HCT116 (cell line): ENCODE measurements around the gene GPI. TPM values are rescaled to one million over a fixed set of nuclear protein-coding genes. Genes with fewer than 3 reads are reported as not detected.

Experiments used
- ATAC-seq: fragments of 200-7000 bp; cut with Tn5 transposase; 2 replicates; pipeline ENCODE4 v1.9.1; 2020; ENCODE audit warnings: mild to moderate bottlenecking, moderate library complexity
- BruUV-seq: library from RNA; stranded (reverse); fragments of 400-500 nt; replicated peaks from 2 replicates; lab custom pipeline; 2021; lab: Mats Ljungman, UMichigan
- CTCF ChIA-PET: fragments of 300-600 bp; sonication (Branson Sonifier 250); formaldehyde crosslinking; loops from one replicate; lab custom pipeline; 2021; ENCODE audit warnings: antibody characterized with exemption; lab: Charles Lee
- POLR2A ChIA-PET: fragments of 300-600, 350-600 bp; sonication (Branson Sonifier 250); formaldehyde crosslinking; loops from one replicate; lab custom pipeline; 2021; ENCODE audit warnings: antibody characterized with exemption; lab: Charles Lee
- RAD21 ChIA-PET, 2 experiments: fragments of 300-600 bp; sonication (Branson Sonifier 250); formaldehyde crosslinking; loops; one replicate each; lab custom pipeline; 2023; ENCODE audit warnings: low total read pairs in 2 of 2; ENCODE audit not compliant: uncharacterized antibody in 2 of 2, unreplicated experiment in 2 of 2, low non-redundant PET in 1 of 2; lab: Charles Lee
- DNase-seq: peaks from one replicate; pipeline ENCODE4 v3.0.0-alpha.2; 2010; ENCODE audit warnings: low read depth, low spot score
- H2AFZ ChIP-seq: fragments of 200-600 bp; shearing (Covaris generic), sonication (generic); 2 replicates; pipeline ENCODE4 v1.6.1; 2017; ENCODE audit warnings: low read depth, mixed run types, mixed read lengths, antibody characterized with exemption, low read length; ENCODE audit not compliant: poor library complexity, severe bottlenecking
- H3K27ac ChIP-seq: 2 replicates; pipeline ENCODE4 v1.5.1; 2012; ENCODE audit warnings: low read depth, low read length
- H3K27me3 ChIP-seq: fragments of 200-600 bp; sonication (generic); 2 replicates; pipeline ENCODE4 v1.6.1; 2016; ENCODE audit warnings: mixed run types, low read length, mixed read lengths; ENCODE audit not compliant: insufficient read depth
- H3K36me3 ChIP-seq, 2 experiments: fragments of 200-500 bp in 1 of 2; fragments of 200-600 bp in 1 of 2; sonication (Bioruptor generic) in 1 of 2; sonication (generic) in 1 of 2; 2 replicates each; pipeline versions ENCODE4 v1.5.1 to v1.6.1; 2014 to 2016; ENCODE audit warnings: low read length in 2 of 2, inconsistent platforms in 1 of 2, mixed read lengths in 1 of 2, mixed run types in 1 of 2; ENCODE audit not compliant: insufficient read depth in 2 of 2, control insufficient read depth in 1 of 2
- H3K4me1 ChIP-seq, 2 experiments: fragments of 200-600 bp in 1 of 2; sonication (generic) in 1 of 2; 2 replicates each; pipeline versions ENCODE4 v1.5.1 to v1.6.1; 2012 to 2017; ENCODE audit warnings: low read length in 2 of 2, inconsistent platforms in 1 of 2, mild to moderate bottlenecking in 1 of 2, mixed read lengths in 1 of 2, mixed run types in 1 of 2, moderate library complexity in 1 of 2; ENCODE audit not compliant: insufficient read depth in 2 of 2, control insufficient read depth in 1 of 2
- H3K4me2 ChIP-seq: fragments of 200-600 bp; sonication (generic); 2 replicates; pipeline ENCODE4 v1.6.1; 2017; ENCODE audit warnings: mixed run types, low read length, mixed read lengths
- H3K4me3 ChIP-seq, 2 experiments: fragments of 200-600 bp in 1 of 2; sonication (generic) in 1 of 2; replicated peaks in 1 of 2; 2 replicates each; pipeline ENCODE4 v1.5.1; 2011 to 2016; ENCODE audit warnings: low read length in 2 of 2, control low read depth in 1 of 2, low read depth in 1 of 2, mild to moderate bottlenecking in 1 of 2, mixed read lengths in 1 of 2, mixed run types in 1 of 2
- H3K79me2 ChIP-seq: fragments of 200-600 bp; sonication (generic); 2 replicates; pipeline ENCODE4 v1.6.1; 2017; ENCODE audit warnings: mild to moderate bottlenecking, mixed run types, low read length, moderate library complexity, mixed read lengths; ENCODE audit not compliant: insufficient read depth
- H3K9ac ChIP-seq: fragments of 200-600 bp; sonication (generic); 2 replicates; pipeline ENCODE4 v1.6.1; 2016; ENCODE audit warnings: low read length, mixed read lengths
- H3K9me2 ChIP-seq: fragments of 200-600 bp; sonication (generic), shearing (Covaris generic); 2 replicates; pipeline ENCODE4 v1.6.1; 2017; ENCODE audit warnings: mixed run types, mild to moderate bottlenecking, moderate library complexity; ENCODE audit not compliant: insufficient read depth
- H3K9me3 ChIP-seq, 2 experiments: fragments of 200-500 bp in 1 of 2; fragments of 200-600 bp in 1 of 2; sonication (Bioruptor generic) in 1 of 2; sonication (generic) in 1 of 2; 2 replicates each; pipeline ENCODE4 v1.6.1; 2014 to 2017; ENCODE audit warnings: low read length in 2 of 2, mixed read lengths in 2 of 2, inconsistent platforms in 1 of 2, low read depth in 1 of 2, mild to moderate bottlenecking in 1 of 2, mixed run types in 1 of 2, moderate library complexity in 1 of 2; ENCODE audit not compliant: control insufficient read depth in 1 of 2, insufficient read depth in 1 of 2
- H4K20me1 ChIP-seq: fragments of 200-600 bp; sonication (generic), shearing (Covaris generic); 2 replicates; pipeline ENCODE4 v1.6.1; 2017; ENCODE audit warnings: mixed run types, mild to moderate bottlenecking, moderate library complexity; ENCODE audit not compliant: insufficient read depth
- CBX3 ChIP-seq: IDR thresholded peaks from 2 replicates; pipeline ENCODE4 v1.6.1; 2012; ENCODE audit warnings: low read depth
- CEBPB ChIP-seq: IDR thresholded peaks from 2 replicates; pipeline ENCODE4 v1.6.1; 2012; ENCODE audit warnings: low read depth
- ELF1 ChIP-seq: IDR thresholded peaks from 2 replicates; pipeline ENCODE4 v1.6.1; 2012; ENCODE audit warnings: low read depth, borderline replicate concordance
- EZH2 ChIP-seq: fragments of 200-600 bp; sonication (generic); IDR thresholded peaks from 2 replicates; pipeline ENCODE4 v1.6.1; 2017; ENCODE audit warnings: antibody characterized with exemption, mixed run types
- EZH2phosphoT487 ChIP-seq: fragments of 200-600 bp; IDR thresholded peaks from 2 replicates; pipeline ENCODE4 v1.6.1; 2018; ENCODE audit warnings: antibody characterized with exemption, borderline replicate concordance
- MAX ChIP-seq: IDR thresholded peaks from 2 replicates; pipeline ENCODE4 v1.6.1; 2012
- POLR2AphosphoS5 ChIP-seq: IDR thresholded peaks from 2 replicates; pipeline ENCODE4 v1.6.1; 2011; ENCODE audit warnings: mild to moderate bottlenecking, low read depth, low read length, moderate library complexity
- RAD21 ChIP-seq: IDR thresholded peaks from 2 replicates; pipeline ENCODE4 v1.6.1; 2012; ENCODE audit warnings: low read depth, mild to moderate bottlenecking
- SIN3A ChIP-seq: IDR thresholded peaks from 2 replicates; pipeline ENCODE4 v1.6.1; 2012; ENCODE audit warnings: low read depth
- YY1 ChIP-seq: IDR thresholded peaks from 2 replicates; pipeline ENCODE4 v1.6.1; 2011; ENCODE audit warnings: low read length, low read depth, moderate library complexity, mild to moderate bottlenecking; ENCODE audit not compliant: insufficient replicate concordance; ENCODE audit errors: extremely low read depth
- ZFX ChIP-seq: fragments of 450-650 bp; IDR thresholded peaks from 2 replicates; pipeline ENCODE4 v1.6.1; 2017
- ZNF274 ChIP-seq: fragments of 200-500 bp; sonication (Bioruptor generic); IDR thresholded peaks from 2 replicates; pipeline ENCODE4 v1.6.1; 2014; ENCODE audit warnings: mild to moderate bottlenecking, low read depth, low read length, inconsistent platforms
- intact Hi-C: fragments of 100-400 bp; cut with micrococcal nuclease; formaldehyde crosslinking; loops from 2 replicates; pipeline ENCODE4 v1.10.0; 2022
- total RNA-seq: library from RNA; stranded (reverse); gene quantifications from one replicate; pipeline ENCODE4 v1.2.1, GENCODE V29; 2021; ENCODE audit not compliant: unreplicated experiment
- TF ChIP-seq, protein P1 (sequence below): IDR thresholded peaks from 2 replicates; pipeline ENCODE4 v1.6.1; 2012; ENCODE audit warnings: low read depth
- TF ChIP-seq, protein P2 (sequence below): IDR thresholded peaks from 2 replicates; pipeline ENCODE4 v1.6.1; 2012

GPI gene
- total RNA-seq, 1 experiment from 2014 or later, result 787 TPM

DNA sequence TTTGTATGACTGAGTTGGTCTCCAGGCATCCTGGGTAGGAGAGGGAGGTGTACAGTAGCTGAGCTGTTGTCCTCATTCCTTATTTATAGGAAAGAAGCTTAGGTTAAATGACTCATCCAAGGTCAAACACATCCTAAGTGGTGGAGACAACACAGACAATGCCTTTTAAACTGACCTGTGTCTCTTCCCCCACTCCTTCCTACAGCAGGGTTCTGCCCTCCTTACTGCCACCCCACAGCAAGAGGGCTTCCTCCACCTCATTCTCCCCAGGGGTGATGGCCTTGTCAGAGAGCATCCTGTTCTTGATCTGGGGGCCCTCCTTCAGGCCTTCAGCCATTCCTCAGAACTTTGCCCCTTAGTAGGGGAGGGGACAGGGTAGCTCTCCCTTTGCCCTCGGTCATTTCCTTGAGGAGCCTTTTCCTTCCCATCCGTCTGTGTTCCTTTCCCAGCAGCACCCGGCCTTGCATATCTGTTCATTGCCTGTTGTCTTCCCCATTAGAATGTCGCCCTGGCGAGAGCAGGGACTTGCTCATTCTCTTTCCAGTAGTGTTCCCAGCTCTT lies 48.2 kb upstream of the GPI start:
- Histone ChIP-seq H3K27me3 (no peaks in the 10 kb centered on the region), H3K36me3 (peaks cover 0 to 5% of the 10 kb centered on the region in 2 experiments; a peak in 1 of 4 replicates), H3K9me2 (no peaks in the 10 kb centered on the region), H3K4me1 (peaks cover 10 to 28% of the 10 kb centered on the region in 2 experiments; a peak in 3 of 4 replicates), H3K4me3 (no peak overlapping the region), H2AFZ (no peak overlapping the region), H3K4me2 (peak overlapping the region; percentile 47), H3K9ac (no peak overlapping the region), H4K20me1 (no peaks in the 10 kb centered on the region), H3K79me2 (no peaks in the 10 kb centered on the region)
- DNase-seq (peak; percentile 4), ATAC-seq (peak; percentile 76)
- CTCF ChIA-PET, result interaction anchor here (1.0 kb wide), 1 partner anchor 14 kb away, joined by 3 read pairs; no protein-coding TSS in a partner anchor
- POLR2A ChIA-PET, result no interaction called here
- TF ChIP-seq EZH2phosphoT487 (no peak), MAX (no peak), ZNF274 (no peak), SIN3A (no peak), YY1 (no peak), CBX3 (no peak), EZH2 (no peak), ELF1 (no peak), ZFX (no peak), CEBPB (no peak), POLR2AphosphoS5 (no peak), RAD21 (no peak)
- TF ChIP-seq, protein P1, sequence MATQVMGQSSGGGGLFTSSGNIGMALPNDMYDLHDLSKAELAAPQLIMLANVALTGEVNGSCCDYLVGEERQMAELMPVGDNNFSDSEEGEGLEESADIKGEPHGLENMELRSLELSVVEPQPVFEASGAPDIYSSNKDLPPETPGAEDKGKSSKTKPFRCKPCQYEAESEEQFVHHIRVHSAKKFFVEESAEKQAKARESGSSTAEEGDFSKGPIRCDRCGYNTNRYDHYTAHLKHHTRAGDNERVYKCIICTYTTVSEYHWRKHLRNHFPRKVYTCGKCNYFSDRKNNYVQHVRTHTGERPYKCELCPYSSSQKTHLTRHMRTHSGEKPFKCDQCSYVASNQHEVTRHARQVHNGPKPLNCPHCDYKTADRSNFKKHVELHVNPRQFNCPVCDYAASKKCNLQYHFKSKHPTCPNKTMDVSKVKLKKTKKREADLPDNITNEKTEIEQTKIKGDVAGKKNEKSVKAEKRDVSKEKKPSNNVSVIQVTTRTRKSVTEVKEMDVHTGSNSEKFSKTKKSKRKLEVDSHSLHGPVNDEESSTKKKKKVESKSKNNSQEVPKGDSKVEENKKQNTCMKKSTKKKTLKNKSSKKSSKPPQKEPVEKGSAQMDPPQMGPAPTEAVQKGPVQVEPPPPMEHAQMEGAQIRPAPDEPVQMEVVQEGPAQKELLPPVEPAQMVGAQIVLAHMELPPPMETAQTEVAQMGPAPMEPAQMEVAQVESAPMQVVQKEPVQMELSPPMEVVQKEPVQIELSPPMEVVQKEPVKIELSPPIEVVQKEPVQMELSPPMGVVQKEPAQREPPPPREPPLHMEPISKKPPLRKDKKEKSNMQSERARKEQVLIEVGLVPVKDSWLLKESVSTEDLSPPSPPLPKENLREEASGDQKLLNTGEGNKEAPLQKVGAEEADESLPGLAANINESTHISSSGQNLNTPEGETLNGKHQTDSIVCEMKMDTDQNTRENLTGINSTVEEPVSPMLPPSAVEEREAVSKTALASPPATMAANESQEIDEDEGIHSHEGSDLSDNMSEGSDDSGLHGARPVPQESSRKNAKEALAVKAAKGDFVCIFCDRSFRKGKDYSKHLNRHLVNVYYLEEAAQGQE, result no peak
- TF ChIP-seq, protein P2, sequence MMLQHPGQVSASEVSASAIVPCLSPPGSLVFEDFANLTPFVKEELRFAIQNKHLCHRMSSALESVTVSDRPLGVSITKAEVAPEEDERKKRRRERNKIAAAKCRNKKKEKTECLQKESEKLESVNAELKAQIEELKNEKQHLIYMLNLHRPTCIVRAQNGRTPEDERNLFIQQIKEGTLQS, result no peak
- TF ChIP-seq, all 23 proteins: peak for 0
- Histone ChIP-seq H3K27ac (no peak overlapping the region), H3K9me3 (no peaks in the 10 kb centered on the region)
- RAD21 ChIA-PET, result no interaction called here
- intact Hi-C loops, result no loop called here
- BruUV-seq, result no TSS peak
